HUDEP-2 (cell line): Measurements from ENCODE around the gene DAB2.
A peak's percentile ranks its signal among the peaks of the same experiment; 100 is the strongest.

Experiments used
- DNase-seq, 76 experiments: peaks; one replicate each; lab custom pipeline; 2025; ENCODE audit not compliant: unreplicated experiment in 76 of 76; lab: John Stamatoyannopoulos, UW

The DAB2 gene

DNA sequence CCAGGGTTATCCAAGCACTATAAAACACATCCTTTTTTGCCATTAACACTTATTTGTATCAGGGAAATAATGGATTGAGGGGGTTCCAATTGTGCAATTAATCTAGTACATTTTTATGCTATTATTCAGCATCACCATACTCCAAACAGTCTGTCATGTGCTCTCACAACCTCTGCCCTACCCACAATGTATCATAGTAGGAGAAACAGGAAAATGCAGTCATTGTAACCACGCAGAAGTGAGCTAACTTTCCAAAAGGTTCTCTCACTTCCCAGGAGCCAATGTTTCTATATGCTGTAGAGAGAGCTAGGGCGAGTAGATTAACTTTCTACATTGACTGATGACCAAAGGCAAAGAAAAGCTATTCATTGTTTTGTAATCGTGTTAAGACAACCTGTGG is 29.8 kb downstream of the DAB2 start:
- DNase-seq, result no peak

DNA sequence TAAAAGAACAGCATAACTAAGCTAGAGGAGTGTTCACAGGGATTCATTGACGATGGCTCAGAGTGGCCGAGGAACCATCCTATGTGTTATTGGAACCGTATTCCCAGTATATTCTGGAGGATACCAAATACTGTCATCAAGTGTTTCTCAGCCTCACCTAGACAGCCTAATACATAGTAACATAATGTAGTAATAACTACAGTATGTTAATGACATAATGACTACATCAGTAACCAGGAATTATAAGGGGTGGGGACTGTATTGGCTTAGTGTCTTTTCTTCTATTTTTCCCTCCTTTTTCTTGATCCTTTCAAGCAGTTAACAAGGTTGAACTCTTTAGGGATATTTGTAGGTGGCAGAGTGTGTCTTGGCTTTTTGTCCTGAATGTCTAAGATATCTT is 33.8 kb downstream of the DAB2 start:
- DNase-seq, result no peak

DNA sequence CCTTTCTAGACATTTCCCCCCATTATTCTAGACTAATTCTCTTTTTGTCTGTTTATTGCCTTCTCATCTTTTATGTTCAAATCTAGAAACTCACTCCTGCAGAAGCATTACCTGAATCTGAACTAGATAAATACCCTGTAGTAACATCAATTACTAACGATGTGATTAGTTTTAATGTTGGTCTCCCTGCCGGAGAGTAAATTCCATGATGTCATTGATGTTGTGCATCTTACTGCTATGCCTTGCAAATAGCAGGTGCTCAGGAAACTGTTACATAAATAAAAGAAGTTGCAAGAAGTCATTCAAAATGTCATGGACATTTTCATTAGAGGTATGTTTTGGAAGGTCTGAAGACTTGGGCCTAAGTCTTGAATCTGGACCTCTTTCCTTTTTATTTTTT is 37.5 kb downstream of the DAB2 start:
- no peak for DNase-seq

DNA sequence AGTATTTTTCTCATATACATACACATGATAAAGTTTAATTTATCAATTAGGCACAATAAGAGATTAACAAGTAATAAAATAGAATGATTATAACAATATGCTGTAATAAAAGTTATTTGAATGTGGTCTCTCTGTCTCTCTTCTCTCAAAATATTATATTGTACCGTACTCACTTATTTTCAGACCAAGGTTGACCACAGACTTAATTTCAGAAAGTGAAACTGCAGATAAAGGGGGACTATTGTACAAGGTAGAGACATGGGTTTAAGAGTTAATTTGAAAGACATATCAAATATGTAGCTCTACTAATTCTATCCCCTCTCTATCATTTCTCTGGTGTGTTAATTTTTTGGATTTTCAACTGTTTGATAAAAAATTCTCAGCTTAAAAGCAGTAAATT is 40.5 kb downstream of the DAB2 start:
- DNase-seq, result no peak

DNA sequence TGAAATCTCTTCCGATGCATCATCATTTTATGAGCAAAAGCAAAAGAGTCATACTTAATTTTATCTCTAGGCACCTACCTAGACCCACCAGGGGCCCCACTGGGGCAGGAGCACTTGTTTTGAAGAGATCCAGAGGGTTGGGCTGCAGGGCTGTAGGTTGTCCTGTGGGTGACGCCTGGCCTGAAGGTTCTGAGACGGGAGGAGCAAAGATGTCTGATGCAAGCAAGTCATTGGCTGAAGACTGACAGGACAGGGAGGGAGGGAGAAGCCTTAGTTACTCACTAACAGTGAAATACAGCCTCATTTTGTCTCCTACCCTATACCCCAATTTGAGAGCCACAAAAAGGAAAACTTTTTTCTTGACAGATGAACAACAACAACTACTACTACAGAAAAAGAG is 43.4 kb downstream of the DAB2 start:
- no peak for DNase-seq

DNA sequence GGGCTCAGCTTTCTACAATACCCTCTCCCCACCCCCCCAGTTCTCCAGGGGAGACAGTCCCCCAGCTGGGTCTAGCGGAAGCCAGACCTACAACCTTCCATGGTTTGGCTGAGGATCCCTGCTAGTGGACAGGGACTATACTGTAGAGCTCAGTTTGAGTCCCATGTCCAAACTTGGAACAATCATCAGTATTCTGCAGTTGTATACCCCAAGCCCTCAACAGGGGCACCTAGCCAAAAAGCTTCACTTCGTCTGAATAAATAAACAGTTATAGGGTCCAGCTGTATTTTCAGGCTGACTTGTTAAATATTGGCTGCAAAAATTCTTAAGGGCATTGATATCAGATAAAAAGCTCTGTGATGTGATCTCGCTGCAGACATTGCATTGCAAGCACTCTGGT is 45.1 kb downstream of the DAB2 start:
- no peak for DNase-seq

DNA sequence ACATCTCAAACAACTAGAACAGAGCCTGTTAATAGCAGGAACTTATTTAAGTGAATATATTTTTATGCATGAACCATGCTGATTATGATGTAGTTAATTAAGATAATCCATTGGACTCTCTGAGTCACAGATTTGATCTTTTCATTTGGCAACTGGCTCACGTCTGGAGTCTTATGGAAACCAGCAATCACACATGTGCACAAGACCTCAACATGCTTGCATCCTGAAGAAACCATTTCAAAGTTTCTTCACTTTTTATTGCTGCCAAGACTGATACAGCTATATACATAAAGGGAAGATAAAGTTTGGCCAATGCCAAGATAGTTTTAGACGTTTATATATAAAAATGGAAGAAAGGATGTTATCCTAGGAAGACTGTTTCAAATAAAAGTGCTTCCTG is 47.2 kb downstream of the DAB2 start:
- DNase-seq, result no peak

DNA sequence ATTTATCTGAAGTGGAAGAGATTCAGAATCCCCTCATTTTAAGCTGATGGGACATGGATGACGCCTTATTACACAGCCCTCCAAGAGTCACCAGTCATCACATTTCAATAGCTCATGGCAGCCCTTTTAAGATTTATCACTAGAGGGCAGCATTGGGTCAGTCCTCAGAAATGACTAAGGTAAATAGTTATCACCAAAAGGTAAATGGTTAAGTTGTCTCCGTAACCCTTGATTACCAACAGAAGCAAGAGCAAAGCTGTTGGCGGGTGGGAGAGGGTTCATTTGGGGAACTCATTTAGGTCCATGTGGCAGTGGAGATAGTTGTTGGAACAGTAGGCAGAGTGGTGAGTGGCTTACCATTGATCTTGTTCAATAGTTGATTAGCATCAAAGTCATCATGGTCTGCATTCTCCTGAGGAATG is 48.5 kb downstream of the DAB2 start:
- DNase-seq, result peak in 30 of 76 experiments; percentile 1 to 62 (median 16)

DNA sequence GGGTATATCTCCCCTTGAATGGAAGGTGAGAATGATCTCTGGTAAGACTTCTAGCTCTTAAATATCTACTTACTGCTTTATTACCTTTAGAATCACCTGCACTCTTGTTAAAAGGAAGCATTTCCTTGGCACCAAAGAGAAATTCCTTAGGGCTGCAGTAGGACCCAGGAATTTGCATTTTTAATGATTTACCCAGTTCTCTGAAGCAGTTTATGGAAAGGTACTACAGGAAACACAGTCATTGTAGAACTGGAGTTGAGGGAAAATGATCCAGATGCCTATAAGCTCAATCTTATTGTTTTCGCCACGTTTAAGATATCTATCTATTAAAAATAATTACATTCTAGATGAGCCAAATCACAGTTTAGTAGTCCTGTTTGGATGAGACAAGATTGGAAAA is 51.0 kb downstream of the DAB2 start:
- no peak for DNase-seq

DNA sequence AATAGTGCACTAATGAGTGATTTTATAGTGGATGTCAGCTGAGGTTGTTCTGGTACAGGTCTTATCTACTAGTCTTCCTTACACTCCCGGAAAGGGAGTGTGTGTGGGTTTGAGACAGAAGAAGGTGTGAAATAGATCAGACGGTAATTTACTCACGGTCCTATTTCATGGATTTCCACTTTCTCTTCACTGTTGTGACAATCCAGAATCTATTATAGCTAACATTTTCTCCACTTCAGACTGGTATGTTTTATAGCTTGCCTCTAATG is 53.5 kb downstream of the DAB2 start:
- DNase-seq, result no peak

DNA sequence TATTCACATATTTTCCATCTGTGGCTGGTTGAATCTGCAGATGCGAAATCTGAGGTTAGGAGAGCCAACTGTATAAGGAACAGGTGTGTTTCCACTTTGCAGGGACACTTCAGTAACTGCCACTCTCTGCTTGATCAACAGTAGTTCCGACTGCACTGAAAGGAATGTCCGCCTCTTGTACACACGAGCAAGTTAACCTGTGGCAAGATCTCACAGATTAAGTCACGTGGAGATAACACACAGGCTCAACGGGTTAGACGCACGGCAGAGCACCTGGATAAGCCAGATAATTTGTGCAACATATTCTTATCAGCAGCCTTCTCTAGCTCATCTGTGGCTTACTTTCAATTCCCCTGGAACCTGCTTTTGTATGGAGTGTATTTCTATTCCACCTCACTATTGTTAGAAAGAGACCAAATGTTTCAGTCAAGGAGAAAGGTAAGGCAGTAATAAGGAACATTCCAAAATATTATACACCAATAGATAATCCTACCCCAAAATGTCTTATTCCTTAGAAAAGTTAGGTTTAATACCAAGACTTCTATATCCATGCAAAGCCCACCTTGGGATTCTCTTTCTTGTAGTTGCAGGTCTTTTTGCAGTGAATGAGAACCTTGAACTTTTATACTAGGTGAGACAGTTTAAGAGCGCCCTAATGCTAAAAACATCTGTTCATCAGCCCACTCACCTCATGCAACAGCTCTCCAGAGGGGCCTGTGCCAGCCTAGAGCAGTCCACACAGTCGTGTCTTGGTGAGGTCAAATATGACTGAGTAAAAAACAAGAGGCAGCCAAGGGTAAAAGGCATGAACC is 54.0 kb downstream of the DAB2 start:
- DNase-seq, result no peak

DNA sequence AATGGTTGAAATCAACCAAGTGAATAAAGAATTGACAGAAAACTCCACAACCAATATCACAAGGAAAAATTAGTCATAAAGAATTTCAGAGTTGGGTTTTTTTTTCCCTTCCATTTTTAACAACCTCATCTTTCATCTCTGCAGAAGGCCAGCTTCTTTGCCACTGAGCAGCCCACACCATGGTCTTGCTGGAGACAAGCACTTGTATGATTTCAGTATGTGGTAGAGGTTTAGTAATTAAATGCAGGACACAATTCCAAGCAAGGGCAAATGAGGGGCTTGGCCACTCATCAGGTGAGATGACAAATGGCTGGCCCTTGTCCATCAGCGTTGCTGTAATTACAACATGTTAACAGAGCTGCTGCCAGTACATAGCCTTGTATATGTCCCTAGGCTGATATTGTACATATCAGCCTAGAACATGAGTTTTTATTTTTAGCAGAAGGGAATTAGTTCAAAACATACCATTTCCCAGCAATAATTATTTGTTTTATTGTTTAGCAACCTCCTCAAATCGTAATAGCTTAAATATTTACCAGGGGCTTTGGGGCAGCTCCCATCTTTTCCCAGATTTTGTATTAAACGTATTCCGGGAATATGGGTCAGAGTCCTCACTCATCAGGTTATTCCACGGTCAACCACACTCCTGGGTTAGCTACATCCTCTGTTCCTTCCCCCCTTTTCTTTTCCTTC is 55.5 kb downstream of the DAB2 start:
- DNase-seq, result no peak

DNA sequence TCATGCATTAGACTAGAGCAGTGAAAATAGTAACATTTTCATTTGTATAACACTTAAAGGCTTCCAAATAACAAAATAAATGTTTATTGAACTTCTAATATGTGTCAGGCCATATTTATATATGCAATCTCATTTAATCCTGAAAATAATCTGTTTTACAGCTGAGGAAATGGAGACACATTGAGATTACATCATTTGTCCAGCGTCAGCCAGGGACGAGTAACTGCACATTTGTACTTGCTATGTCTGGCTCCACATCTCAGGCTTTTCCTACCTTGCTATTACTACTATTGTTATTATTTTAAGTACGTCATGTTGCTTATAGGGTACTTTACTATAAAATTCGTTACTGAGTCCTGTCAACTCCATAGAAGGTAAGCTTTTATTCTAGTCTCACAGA is 56.7 kb downstream of the DAB2 start:
- no peak for DNase-seq

DNA sequence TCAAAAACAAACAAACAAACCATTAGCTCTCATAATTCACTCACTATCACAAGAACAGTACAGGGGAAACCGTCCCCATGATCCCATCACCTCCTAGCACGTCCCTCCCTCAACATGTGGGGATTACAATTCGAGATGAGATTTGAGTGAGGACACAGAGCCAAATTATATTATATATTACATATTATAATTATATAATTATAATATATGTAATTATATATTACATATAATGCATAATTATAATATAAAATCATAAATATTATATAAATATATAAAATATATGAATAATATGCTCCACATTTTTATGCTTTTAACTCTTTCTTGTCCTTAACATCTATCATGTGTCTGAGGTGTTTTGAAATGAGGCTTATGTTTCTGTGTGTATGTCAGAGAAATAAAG is 57.1 kb downstream of the DAB2 start:
- no peak for DNase-seq

DNA sequence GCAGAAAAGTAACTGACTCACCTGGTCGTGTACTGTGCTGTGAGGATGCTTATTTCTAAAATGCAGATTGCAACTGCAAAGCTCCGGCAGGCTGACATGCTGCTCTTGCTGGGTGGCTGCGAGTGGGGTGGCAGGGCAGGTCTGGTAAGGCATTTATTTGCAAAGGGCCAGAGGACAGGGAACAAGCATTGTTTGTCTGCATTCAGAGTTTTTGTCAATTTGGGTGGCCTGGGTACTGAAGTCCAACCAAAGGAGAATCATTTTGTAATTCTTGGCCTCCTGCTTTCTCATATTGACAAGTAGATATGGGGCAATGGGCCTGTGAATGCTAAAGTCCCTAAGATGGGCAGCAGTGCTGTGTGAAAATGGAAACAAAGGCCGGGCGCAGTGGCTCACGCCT is 60.4 kb downstream of the DAB2 start, which contains the start of gene C9:
Gene C9 (minus strand): TSS at position 129 of the 400 bp plus-strand sequence. CDS start 31 bp downstream, at position 98.
- no peak for DNase-seq

DNA sequence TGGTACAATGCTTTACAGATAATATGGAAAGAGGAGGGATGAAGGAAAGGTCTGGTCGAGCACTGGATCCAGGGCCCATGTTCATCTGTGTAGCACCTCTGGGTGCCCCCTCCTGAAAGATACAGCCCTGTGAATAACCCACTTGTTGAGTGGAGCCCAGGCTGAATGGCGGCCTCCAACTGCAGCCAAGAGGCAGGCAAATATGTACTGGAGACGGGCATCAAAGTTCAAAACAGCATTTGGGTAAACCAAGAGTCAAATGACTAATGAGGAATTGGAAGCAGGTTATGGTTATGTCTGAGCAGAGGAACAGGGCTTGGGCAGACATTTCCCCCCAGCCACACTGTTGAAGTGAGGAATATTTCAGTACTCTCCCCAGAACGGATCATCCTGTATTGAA is 61.6 kb downstream of the DAB2 start:
- no peak for DNase-seq

DNA sequence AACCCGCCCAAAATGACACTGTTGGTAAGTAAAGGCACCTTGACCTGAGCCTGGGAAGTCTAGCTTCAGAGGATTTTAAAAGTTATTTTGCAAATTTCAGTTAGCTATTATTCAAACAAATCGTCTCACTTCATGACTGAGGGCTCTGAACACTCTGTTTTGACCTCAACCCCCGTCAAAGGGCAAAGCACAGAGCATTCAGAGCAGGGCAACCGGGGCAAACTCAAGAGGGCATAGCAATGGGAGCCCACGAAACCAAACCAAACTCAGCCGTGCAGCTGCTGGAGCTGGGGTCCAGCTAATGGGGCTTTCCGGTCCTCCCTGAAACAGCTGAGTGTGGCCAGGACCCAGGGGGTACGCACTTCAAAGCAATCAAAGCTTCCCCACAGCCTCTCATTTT is 62.1 kb downstream of the DAB2 start:
- DNase-seq, result no peak

DNA sequence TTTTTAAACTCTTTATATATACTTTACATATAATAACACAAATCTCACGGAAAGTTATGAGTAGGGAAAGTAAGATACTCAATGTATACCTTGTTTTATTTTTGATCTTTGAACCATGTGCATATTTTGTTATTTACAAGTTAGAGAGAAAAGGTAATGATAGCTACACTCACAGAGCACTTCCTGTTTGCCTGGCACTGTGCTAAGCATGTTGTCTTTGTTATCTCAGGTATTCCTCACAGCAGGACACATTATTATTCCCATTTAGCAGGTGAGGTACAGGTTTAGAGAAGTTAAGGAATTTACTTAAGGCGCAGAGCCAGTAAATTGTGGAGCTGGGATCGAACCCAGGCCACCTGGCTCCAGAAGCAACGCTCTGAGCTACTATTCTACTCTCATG is 63.5 kb downstream of the DAB2 start:
- DNase-seq, result no peak

DNA sequence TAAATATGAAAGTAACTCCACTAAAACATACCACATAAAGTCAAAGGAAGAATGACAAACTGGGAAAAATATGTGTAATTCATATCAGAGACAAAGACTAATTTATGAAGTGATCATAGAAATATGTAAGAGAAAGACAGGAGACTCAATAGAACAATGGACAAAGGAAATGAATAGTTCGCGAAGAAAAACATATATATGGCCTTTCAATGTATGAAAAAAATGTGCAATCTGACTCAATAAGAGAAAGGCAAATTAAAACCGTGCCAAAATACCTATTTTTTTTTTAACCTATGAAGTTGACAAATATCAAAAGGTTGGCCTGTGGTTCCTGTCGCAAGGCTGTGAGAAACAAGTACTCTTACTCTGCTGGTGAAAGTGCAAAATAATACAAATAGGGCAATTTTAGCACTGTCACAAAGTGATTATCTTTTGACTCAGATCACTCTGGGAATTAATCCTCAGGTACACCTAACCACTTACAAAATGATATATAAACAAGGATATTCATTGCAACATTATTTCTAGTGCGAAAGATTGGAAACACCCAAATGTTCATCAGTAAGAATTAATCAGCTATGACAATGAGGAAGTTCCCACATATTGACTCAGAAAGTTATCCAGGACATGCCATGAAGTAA is 64.2 kb downstream of the DAB2 start:
- no peak for DNase-seq

DNA sequence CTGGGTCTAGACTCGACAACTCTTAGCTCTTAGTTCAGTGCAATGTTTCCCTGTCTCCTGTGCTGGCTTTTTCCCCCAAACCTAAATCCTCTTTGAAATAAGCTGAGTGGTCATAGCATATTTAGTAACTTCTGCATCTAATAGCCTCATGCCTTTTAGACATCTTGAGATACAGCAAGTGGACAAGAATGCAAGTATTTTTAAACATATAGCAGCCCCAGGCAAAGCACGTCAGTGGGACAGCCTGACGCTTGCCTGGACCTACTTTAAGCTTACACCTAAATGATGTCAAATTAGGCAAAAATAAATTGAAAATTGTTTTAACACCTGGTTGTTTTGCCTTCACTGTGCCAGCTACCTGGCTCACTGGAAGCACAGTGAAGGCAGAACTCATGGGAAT is 68.5 kb downstream of the DAB2 start:
- DNase-seq, result no peak

DNA sequence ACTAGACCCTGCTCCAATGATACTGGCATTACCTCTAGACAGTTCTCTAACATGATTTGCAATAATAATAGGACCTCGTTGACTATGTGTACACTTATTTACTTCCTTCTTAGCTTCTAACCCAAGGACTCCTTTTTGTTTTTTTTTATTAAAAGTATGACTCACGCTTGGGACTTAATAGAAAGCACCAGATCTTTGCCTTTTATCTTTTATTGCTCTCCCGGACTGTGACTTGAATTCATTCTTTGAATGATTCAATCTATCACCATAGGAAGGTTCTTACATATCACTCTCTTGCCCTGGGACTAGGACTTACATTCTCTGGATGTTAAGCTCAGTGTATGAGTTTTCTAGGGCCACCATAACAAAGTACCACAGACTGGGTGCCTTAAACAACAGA is 69.5 kb downstream of the DAB2 start:
- no peak for DNase-seq
